ENCODE data around the gene ACOX2. TPM values are rescaled to one million over a fixed set of nuclear protein-coding genes. Genes with fewer than 3 reads are reported as not detected.

The ACOX2 gene
- total and polyA plus RNA-seq, 2 of the 13 experiments (the other 11 are each of a cell fraction or from before 2014, with no cell fraction given), result 42.6 to 98.5 TPM

DNA sequence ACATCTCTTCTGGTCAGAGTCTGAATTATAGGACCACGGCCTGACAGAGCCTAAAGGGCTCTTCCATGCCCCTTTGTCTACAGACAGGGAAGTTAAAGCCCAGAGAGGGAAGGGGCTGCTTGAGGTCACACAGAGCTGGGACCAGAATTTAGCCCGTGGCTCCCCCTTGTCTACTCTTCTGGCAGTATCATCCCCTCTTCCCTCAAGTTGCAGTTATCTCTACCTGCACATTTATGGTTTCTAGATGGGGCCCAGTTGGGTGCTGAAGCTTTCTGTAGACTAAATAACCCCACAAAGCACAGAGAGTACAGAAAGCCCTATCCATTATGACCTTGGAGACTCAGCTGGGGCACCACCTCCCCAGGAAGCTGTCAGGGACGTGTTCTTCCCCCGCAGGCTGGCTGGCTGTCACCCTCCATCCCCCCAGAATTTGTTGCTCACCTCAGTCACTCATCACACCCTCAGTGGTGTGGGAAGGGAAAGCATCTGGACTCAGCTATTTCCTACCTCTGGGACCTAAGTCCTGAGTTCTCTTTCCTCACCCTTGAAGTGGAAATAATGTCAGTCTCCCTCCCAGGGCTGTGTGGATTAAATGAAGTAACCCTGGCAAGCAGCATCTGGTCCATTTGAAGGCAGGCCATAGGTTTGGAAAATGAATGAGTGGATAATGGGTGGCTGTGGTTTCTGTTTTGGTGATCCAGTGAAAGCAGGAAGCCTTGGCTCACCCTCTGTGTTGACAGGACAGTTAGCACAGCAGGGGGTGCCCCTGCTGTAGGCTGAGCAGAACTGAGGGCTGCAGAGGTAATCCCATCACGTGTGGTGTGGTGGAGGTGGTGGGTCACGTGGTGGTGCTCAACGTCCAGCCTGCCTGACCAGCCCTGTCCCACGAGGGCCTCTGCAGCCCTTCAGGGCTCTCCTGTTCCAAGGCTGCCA is 16.3 kb downstream of the ACOX2 start (continued):
- TF ChIP-seq, protein P1, sequence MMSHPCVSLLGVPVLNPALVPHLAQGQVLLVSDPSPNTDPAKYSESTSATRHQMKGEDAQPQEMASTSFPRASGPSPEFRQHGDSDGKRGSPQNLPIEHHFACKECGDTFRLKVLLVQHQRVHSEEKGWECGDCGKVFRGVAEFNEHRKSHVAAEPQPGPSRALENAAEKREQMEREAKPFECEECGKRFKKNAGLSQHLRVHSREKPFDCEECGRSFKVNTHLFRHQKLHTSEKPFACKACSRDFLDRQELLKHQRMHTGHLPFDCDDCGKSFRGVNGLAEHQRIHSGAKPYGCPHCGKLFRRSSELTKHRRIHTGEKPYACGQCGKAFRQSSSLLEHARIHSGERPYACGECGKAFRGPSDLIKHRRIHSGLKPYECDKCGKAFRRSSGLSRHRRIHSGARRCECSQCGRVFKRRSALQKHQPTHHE (CRISPR knock-in tag; IDR thresholded peaks at IDR 0.05; ENCODE audit: borderline replicate concordance), result 0 out of 2 replicates have a peak, but pooled peaks have one; percentile 28
- TF ChIP-seq, protein P2, sequence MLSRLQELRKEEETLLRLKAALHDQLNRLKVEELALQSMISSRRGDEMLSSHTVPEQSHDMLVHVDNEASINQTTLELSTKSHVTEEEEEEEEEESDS (CRISPR knock-in tag; IDR thresholded peaks at IDR 0.05; ENCODE audit: borderline replicate concordance), result no peak
- no peak for TF ChIP-seq ZNF766 (CRISPR knock-in tag; IDR thresholded peaks at IDR 0.05; ENCODE audit: borderline replicate concordance)
- peak; percentile 94 for TF ChIP-seq ARNTL (CRISPR knock-in tag; IDR thresholded peaks at IDR 0.05)
- TF ChIP-seq AGO1 (IDR thresholded peaks at IDR 0.05; ENCODE audit: low read depth, low read length, poor library complexity, severe bottlenecking), result no peak
- TF ChIP-seq ZNF24 (IDR thresholded peaks at IDR 0.05), result no peak
- TF ChIP-seq ZSCAN25 (CRISPR knock-in tag; IDR thresholded peaks at IDR 0.05), result no peak
- TF ChIP-seq, protein P3, sequence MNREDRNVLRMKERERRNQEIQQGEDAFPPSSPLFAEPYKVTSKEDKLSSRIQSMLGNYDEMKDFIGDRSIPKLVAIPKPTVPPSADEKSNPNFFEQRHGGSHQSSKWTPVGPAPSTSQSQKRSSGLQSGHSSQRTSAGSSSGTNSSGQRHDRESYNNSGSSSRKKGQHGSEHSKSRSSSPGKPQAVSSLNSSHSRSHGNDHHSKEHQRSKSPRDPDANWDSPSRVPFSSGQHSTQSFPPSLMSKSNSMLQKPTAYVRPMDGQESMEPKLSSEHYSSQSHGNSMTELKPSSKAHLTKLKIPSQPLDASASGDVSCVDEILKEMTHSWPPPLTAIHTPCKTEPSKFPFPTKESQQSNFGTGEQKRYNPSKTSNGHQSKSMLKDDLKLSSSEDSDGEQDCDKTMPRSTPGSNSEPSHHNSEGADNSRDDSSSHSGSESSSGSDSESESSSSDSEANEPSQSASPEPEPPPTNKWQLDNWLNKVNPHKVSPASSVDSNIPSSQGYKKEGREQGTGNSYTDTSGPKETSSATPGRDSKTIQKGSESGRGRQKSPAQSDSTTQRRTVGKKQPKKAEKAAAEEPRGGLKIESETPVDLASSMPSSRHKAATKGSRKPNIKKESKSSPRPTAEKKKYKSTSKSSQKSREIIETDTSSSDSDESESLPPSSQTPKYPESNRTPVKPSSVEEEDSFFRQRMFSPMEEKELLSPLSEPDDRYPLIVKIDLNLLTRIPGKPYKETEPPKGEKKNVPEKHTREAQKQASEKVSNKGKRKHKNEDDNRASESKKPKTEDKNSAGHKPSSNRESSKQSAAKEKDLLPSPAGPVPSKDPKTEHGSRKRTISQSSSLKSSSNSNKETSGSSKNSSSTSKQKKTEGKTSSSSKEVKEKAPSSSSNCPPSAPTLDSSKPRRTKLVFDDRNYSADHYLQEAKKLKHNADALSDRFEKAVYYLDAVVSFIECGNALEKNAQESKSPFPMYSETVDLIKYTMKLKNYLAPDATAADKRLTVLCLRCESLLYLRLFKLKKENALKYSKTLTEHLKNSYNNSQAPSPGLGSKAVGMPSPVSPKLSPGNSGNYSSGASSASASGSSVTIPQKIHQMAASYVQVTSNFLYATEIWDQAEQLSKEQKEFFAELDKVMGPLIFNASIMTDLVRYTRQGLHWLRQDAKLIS (CRISPR knock-in tag; IDR thresholded peaks at IDR 0.05), result no peak
- no peak for TF ChIP-seq RORA (CRISPR knock-in tag; IDR thresholded peaks at IDR 0.05)
- no peak for TF ChIP-seq JUNB (CRISPR knock-in tag; IDR thresholded peaks at IDR 0.05; ENCODE audit: borderline replicate concordance)
- peak; percentile 30; the same call in 1 of the 2 replicates for TF ChIP-seq KDM2A (CRISPR knock-in tag; IDR thresholded peaks at IDR 0.05; ENCODE audit: borderline replicate concordance, low read depth)
- peak; percentile 57; the same call in 1 of the 2 replicates for TF ChIP-seq ZMYM4 (CRISPR knock-in tag; IDR thresholded peaks at IDR 0.05)
- TF ChIP-seq ZSCAN20 (CRISPR knock-in tag; IDR thresholded peaks at IDR 0.05; ENCODE audit: borderline replicate concordance), result no peak
- TF ChIP-seq, protein P4, sequence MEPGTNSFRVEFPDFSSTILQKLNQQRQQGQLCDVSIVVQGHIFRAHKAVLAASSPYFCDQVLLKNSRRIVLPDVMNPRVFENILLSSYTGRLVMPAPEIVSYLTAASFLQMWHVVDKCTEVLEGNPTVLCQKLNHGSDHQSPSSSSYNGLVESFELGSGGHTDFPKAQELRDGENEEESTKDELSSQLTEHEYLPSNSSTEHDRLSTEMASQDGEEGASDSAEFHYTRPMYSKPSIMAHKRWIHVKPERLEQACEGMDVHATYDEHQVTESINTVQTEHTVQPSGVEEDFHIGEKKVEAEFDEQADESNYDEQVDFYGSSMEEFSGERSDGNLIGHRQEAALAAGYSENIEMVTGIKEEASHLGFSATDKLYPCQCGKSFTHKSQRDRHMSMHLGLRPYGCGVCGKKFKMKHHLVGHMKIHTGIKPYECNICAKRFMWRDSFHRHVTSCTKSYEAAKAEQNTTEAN (CRISPR knock-in tag; conservative IDR thresholded peaks at IDR 0.05), result peak; percentile 74; the same call in 1 of the 2 replicates
- TF ChIP-seq, protein P5, sequence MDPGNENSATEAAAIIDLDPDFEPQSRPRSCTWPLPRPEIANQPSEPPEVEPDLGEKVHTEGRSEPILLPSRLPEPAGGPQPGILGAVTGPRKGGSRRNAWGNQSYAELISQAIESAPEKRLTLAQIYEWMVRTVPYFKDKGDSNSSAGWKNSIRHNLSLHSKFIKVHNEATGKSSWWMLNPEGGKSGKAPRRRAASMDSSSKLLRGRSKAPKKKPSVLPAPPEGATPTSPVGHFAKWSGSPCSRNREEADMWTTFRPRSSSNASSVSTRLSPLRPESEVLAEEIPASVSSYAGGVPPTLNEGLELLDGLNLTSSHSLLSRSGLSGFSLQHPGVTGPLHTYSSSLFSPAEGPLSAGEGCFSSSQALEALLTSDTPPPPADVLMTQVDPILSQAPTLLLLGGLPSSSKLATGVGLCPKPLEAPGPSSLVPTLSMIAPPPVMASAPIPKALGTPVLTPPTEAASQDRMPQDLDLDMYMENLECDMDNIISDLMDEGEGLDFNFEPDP (CRISPR knock-in tag; conservative IDR thresholded peaks at IDR 0.05), result no peak
